OCI-LY7 (cell line): ENCODE results near the gene ANXA4. TPM values are rescaled to one million over a fixed set of nuclear protein-coding genes. Genes with fewer than 3 reads are reported as not detected.
A peak's percentile ranks its signal among the peaks of the same experiment; 100 is the strongest.

Source experiments
- BruUV-seq: library from RNA; stranded (reverse); fragments of 400-500 nt; replicated peaks from 2 replicates; lab custom pipeline; 2021; lab: Mats Ljungman, UMichigan
- CTCF ChIA-PET: fragments of 300-600 bp; sonication (Branson Sonifier 250); formaldehyde crosslinking; loops from one replicate; lab custom pipeline; 2022; ENCODE audit warnings: antibody characterized with exemption; ENCODE audit not compliant: unreplicated experiment; lab: Charles Lee
- POLR2A ChIA-PET: fragments of 300-600 bp; sonication (Branson Sonifier 250); formaldehyde crosslinking; loops from one replicate; lab custom pipeline; 2022; ENCODE audit warnings: antibody characterized with exemption; lab: Charles Lee
- DNase-seq: peaks from one replicate; pipeline ENCODE4 v3.0.0-alpha.2; 2015; ENCODE audit warnings: low spot score
- H2AFZ ChIP-seq: fragments of 200-600 bp; sonication (generic), shearing (Covaris generic); 2 replicates; pipeline ENCODE4 v1.6.1; 2014; ENCODE audit warnings: mild to moderate bottlenecking, antibody characterized with exemption, low read length, moderate library complexity
- H3K27ac ChIP-seq: fragments of 200-600 bp; sonication (generic); 2 replicates; pipeline ENCODE4 v1.5.1; 2014; ENCODE audit warnings: mixed run types, low read depth, mild to moderate bottlenecking, moderate library complexity, low read length, inconsistent platforms; ENCODE audit not compliant: poor library complexity, severe bottlenecking
- H3K36me3 ChIP-seq: fragments of 200-600 bp; sonication (generic); 2 replicates; pipeline ENCODE4 v1.6.1; 2014; ENCODE audit warnings: mild to moderate bottlenecking, antibody characterized with exemption, low read length, moderate library complexity, mixed read lengths; ENCODE audit not compliant: insufficient read depth
- H3K4me1 ChIP-seq: fragments of 200-600 bp; sonication (generic); 2 replicates; pipeline ENCODE4 v1.5.1; 2014; ENCODE audit warnings: mild to moderate bottlenecking, low read length; ENCODE audit not compliant: insufficient read depth, poor library complexity, severe bottlenecking
- H3K4me2 ChIP-seq: fragments of 200-600 bp; sonication (generic); 2 replicates; pipeline ENCODE4 v1.6.1; 2014; ENCODE audit warnings: mild to moderate bottlenecking, low read length
- H3K4me3 ChIP-seq: fragments of 200-600 bp; sonication (generic); 2 replicates; pipeline ENCODE4 v1.5.1; 2014; ENCODE audit warnings: mild to moderate bottlenecking, low read depth, low read length; ENCODE audit not compliant: poor library complexity, severe bottlenecking
- H3K79me2 ChIP-seq: fragments of 200-600 bp; sonication (generic); 2 replicates; pipeline ENCODE4 v1.6.1; 2016; ENCODE audit warnings: low read depth, mild to moderate bottlenecking, low read length, moderate library complexity, mixed read lengths; ENCODE audit not compliant: insufficient read depth
- H3K9me2 ChIP-seq: fragments of 200-600 bp; sonication (generic); 2 replicates; pipeline ENCODE4 v1.6.1; 2016; ENCODE audit warnings: mild to moderate bottlenecking, low read length, mixed read lengths; ENCODE audit not compliant: insufficient read depth
- H3K9me3 ChIP-seq: fragments of 200-600 bp; sonication (generic); 2 replicates; pipeline ENCODE4 v1.6.1; 2014; ENCODE audit warnings: mild to moderate bottlenecking, mixed run types, low read length, mixed read lengths
- H4K20me1 ChIP-seq: fragments of 200-600 bp; sonication (generic); 2 replicates; pipeline ENCODE4 v1.6.1; 2014; ENCODE audit warnings: mild to moderate bottlenecking, antibody characterized with exemption, low read length, moderate library complexity, mixed read lengths; ENCODE audit not compliant: insufficient read depth
- EZH2phosphoT487 ChIP-seq: fragments of 200-600 bp; sonication (generic); IDR thresholded peaks from 2 replicates; pipeline ENCODE4 v1.6.1; 2018; ENCODE audit warnings: low read depth, borderline replicate concordance, mild to moderate bottlenecking, mixed run types, antibody characterized with exemption, low read length, moderate library complexity, mixed read lengths
- intact Hi-C: fragments of 100-400 bp; cut with micrococcal nuclease; formaldehyde crosslinking; loops from one replicate; pipeline ENCODE4 v1.10.0; 2022; ENCODE audit not compliant: unreplicated experiment
- total RNA-seq, 2 experiments: library from RNA; depleted of rRNA in 1 of 2; stranded (reverse); fragments of >200 nt in 1 of 2; shearing (Covaris generic) in 1 of 2; gene quantifications; 2 replicates each; pipeline ENCODE4 v1.2.3, GENCODE V29; 2014 to 2022
- TF ChIP-seq, protein P1 (sequence below): fragments of 200-600 bp; sonication (generic); conservative IDR thresholded peaks from 2 replicates; pipeline ENCODE4 v1.5.1; 2014; ENCODE audit warnings: mild to moderate bottlenecking, antibody characterized with exemption, low read length, moderate library complexity, mixed read lengths

The ANXA4 gene
- total RNA-seq, 2 experiments from 2014 or later = 0.38 to 3.5 TPM

DNA sequence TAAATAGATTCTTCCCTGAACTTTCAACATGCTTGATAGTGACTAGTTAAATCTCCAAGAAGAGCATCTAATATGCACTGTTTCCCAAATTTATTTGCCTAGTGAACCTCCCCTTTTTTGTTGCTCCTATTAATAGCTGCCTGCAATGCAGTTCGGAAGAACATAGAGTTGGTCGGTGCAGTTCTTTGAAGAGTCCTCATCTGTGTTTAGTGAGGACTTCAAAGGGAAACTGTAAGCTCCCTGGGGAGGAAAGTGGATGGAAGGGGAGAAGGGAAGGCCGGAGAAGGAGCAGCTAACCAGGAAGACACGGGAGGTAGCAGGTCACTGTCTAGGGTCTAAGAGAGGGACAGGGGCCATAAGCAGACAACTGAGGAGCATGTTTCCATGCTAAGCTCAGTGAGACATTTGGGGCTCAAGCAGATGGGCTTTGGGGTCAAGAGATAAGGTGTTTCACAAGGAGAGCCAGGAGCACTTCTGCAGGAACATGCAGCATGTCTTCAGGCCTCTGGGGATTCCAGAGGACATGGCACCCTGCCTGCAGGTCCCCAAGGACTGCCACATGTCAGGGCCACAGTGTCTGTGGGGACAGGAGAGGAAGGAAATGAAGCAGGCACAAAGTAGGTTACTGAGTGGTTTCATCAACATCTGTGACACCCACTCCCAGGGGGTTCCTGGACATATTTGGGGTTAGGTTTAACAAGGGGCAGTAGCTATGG lies 48.7 kb upstream of the ANXA4 start:
- peaks cover 18% of the 10 kb centered on the region for H3K4me1 ChIP-seq
- H3K79me2 ChIP-seq = no peaks in the 10 kb centered on the region
- no peak overlapping the region for H3K4me3 ChIP-seq
- TF ChIP-seq EZH2phosphoT487 = no peak
- TF ChIP-seq, protein P1, sequence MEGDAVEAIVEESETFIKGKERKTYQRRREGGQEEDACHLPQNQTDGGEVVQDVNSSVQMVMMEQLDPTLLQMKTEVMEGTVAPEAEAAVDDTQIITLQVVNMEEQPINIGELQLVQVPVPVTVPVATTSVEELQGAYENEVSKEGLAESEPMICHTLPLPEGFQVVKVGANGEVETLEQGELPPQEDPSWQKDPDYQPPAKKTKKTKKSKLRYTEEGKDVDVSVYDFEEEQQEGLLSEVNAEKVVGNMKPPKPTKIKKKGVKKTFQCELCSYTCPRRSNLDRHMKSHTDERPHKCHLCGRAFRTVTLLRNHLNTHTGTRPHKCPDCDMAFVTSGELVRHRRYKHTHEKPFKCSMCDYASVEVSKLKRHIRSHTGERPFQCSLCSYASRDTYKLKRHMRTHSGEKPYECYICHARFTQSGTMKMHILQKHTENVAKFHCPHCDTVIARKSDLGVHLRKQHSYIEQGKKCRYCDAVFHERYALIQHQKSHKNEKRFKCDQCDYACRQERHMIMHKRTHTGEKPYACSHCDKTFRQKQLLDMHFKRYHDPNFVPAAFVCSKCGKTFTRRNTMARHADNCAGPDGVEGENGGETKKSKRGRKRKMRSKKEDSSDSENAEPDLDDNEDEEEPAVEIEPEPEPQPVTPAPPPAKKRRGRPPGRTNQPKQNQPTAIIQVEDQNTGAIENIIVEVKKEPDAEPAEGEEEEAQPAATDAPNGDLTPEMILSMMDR = no peak
- intact Hi-C loops = no loop called here
- POLR2A ChIA-PET = interaction anchor here (0.5 kb wide), 1 partner anchor 32 kb away, joined by 4 read pairs; no protein-coding TSS in a partner anchor
- CTCF ChIA-PET = no interaction called here
- DNase-seq = peak; percentile 75
- H2AFZ ChIP-seq = peak overlapping the region; percentile 0; the same call in 1 of the 2 replicates
- BruUV-seq = no TSS peak
- peak overlapping the region; percentile 59 for H3K4me2 ChIP-seq
- no peaks in the 10 kb centered on the region for H4K20me1 ChIP-seq
- H3K9me3 ChIP-seq = no peaks in the 10 kb centered on the region
- H3K27ac ChIP-seq = no peak overlapping the region
- H3K36me3 ChIP-seq = no peaks in the 10 kb centered on the region
- H3K9me2 ChIP-seq = no peaks in the 10 kb centered on the region

- ChIA-PET CTCF (no interaction called here), POLR2A (interaction anchor here (0.5 kb wide), 1 partner anchor 33 kb away, joined by 4 read pairs; no protein-coding TSS in a partner anchor)
- H3K27ac ChIP-seq = no peak overlapping the region
- peaks cover 18% of the 10 kb centered on the region for H3K4me1 ChIP-seq
- H2AFZ ChIP-seq = peak overlapping the region; percentile 0; the same call in 1 of the 2 replicates
- no peaks in the 10 kb centered on the region for H3K9me2 ChIP-seq
- H4K20me1 ChIP-seq = no peaks in the 10 kb centered on the region
- intact Hi-C loops = no loop called here
- DNase-seq = peak; percentile 52
- BruUV-seq = no TSS peak
- H3K4me3 ChIP-seq = peak overlapping the region; percentile 11
- no peak for TF ChIP-seq EZH2phosphoT487
- TF ChIP-seq, protein P1 = no peak
- no peaks in the 10 kb centered on the region for H3K79me2 ChIP-seq
- H3K4me2 ChIP-seq = peak overlapping the region; percentile 59
- H3K9me3 ChIP-seq = no peaks in the 10 kb centered on the region
- no peaks in the 10 kb centered on the region for H3K36me3 ChIP-seq
These were observed 48.0 kb upstream of the ANXA4 start for GRCh38 chr2:69693775-69694450.
